HFF-Myc (cell line): ENCODE measurements around the gene TNIP2.

Experiments
- DNase-seq: peaks from one replicate; pipeline ENCODE4 v3.0.0-alpha.2; 2011; ENCODE audit warnings: low read depth; ENCODE audit errors: extremely low read depth
- H3K4me3 ChIP-seq: replicated peaks from 2 replicates; pipeline ENCODE4 v1.5.1; 2011; ENCODE audit warnings: low read depth, mild to moderate bottlenecking, control low read depth, low read length
- TF ChIP-seq, protein P1 (sequence below): IDR thresholded peaks from 2 replicates; pipeline ENCODE4 v1.5.1; 2012; ENCODE audit warnings: mild to moderate bottlenecking, low read depth, low read length, control low read depth; ENCODE audit errors: missing control alignments

Gene TNIP2

DNA sequence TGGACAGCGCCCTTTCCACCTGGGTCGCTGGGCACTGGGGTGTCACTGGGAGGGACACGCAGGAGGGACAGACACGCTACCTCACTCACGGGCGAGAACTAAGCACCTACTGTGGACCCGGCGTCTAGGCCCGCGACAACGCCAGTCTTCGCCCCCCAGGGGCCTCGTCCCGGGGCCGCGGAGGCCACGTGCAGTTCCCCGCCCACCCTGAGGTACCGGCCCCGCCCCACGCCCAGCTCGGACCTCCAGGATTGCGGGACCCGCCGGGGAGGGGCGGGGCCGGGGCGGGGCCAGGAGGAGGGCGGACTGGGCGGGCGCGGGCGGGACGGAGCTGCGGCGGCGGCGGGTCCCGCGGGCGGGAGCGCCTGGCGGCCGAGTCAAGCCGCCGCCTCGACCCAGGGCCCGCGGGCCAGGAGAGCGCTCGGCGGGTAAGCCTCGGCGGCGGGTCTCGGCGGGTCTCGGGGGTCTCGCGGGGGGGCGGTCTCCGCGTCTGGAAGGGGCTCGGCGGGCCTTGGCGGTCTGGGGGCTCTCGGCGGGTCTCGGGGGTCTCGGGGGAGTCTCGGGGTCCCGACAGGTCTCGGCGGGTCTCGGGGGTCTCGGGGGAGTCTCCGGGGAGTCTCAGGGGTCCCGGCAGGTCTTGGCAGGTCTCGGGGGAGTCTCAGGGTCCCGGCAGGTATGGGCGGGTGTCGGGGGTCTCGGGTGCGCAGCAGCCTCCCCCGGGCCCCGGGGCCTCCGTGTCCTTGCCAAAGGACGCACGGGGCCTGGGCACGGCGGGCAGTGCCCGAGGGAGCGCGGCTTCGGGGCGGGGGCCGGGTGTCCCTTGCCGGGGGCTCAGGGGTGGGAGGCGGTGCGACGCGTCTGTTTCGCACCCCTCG lies 36.8 kb upstream of the TNIP2 start, which contains the start of gene SH3BP2:
Gene SH3BP2 (plus strand): TSS at position 375 of the 875 bp plus-strand sequence. CDS start 27,533 bp downstream, outside the sequence.
- TF ChIP-seq, protein P1, sequence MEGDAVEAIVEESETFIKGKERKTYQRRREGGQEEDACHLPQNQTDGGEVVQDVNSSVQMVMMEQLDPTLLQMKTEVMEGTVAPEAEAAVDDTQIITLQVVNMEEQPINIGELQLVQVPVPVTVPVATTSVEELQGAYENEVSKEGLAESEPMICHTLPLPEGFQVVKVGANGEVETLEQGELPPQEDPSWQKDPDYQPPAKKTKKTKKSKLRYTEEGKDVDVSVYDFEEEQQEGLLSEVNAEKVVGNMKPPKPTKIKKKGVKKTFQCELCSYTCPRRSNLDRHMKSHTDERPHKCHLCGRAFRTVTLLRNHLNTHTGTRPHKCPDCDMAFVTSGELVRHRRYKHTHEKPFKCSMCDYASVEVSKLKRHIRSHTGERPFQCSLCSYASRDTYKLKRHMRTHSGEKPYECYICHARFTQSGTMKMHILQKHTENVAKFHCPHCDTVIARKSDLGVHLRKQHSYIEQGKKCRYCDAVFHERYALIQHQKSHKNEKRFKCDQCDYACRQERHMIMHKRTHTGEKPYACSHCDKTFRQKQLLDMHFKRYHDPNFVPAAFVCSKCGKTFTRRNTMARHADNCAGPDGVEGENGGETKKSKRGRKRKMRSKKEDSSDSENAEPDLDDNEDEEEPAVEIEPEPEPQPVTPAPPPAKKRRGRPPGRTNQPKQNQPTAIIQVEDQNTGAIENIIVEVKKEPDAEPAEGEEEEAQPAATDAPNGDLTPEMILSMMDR: no peak
- DNase-seq: no peak
- H3K4me3 ChIP-seq: peak within 1 kb of the TSS; percentile 49

DNA sequence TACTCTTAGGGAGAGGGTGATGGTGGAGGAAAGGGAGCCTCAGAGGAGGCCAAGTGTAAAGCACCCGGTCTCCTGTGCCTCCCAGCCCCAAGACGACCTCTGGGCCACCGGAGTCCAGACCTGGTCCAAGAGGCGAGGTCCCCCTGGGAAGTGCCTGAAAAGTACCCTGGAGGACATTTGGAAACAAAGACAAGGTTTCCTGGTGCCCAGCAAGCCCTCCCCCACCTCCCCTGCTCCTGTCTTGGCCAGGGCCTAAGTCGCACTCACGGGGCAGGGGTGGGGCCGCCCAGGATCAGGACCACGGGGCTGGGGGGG lies 36.2 kb upstream of the TNIP2 start:
- TF ChIP-seq, protein P1: no peak
- no peak for DNase-seq
- no peak overlapping the region for H3K4me3 ChIP-seq

DNA sequence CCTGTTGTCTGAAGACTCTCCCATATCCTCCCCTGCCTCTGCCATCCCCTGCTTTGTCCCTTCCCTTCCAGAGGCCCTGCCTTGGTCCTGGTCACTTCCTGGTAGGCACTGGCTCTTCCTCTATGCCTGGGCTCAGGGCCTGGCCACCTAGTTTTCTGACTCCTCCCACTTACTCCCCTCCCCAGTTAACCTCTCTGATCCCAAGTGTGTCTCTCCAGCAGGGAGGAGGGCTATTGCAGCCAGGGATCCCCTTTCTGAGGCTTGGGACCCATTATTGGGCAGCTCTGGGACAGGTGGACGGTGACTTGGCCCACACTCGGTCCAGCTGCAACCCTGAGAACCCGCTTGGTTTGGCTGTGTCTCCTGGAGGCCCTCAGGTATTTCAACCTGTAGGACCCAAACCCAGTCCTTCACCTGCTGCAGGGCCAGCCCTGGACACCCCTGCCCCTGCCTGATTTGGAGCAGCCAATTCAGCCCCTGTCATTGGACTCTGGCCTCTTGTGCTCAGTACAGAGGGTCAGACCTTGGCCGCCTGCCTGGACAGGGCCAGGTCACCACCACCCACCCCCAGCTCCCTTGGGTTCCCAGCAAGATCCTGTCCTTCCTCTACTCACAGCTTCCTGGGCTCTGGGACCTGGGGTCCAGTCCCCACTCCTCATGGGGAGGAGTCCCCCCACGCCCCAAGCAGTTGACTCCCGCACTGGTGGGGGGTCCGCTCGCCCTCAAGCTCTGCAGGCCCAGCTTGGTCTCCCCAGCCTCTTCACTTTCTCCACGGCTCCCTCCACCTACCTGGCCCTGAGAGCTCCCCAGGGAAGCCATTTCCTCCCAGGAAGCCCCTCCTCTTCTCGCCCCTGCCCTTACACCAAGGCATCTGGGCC lies 35.6 kb upstream of the TNIP2 start:
- TF ChIP-seq, protein P1: no peak
- H3K4me3 ChIP-seq: no peak overlapping the region
- no peak for DNase-seq

DNA sequence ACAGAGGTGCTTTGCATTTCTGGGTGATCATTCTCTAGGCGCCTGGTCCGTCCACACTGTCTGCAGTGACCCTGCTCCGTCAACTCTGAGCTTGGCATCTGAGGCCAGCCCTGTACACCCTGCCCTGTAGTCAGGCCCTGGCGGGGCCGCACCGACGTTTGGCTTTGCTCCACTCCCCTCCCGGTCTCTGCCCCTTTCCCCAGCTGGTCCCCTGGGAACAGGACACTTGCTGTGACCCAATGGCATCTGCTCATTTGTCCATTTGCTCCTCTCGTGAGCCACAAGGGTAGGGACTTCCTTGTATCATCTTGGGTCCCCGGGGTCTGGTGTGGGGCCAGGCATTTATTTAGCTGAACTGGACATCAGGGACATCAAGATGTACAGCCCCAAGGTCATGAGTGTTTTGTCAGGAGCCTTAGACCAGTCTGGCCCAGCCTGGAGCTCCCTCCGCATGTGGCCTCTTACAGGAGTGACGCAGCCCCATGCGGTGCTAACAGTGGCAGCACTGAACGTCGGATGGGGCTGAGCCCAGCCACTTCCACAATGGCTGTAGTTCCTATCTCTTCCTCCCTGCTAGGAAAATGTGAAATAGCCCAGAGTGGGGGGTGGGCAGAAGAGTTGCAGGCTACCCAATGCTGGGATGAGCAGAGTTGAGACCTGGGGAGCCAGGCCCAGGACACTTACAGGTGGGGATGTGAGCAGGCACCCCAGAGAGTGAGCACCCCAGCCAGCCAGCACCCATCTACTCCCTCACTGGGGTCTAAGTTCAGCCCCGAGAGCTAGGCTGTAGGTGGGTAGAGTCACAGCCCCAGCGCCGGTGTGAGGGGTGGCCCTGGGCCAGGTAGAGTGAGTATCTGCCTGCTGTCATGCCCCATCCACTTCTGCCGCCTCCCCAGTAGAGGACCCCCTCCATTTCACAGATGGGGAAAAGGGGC lies 34.7 kb upstream of the TNIP2 start:
- no peak overlapping the region for H3K4me3 ChIP-seq
- no peak for DNase-seq
- TF ChIP-seq, protein P1: no peak

DNA sequence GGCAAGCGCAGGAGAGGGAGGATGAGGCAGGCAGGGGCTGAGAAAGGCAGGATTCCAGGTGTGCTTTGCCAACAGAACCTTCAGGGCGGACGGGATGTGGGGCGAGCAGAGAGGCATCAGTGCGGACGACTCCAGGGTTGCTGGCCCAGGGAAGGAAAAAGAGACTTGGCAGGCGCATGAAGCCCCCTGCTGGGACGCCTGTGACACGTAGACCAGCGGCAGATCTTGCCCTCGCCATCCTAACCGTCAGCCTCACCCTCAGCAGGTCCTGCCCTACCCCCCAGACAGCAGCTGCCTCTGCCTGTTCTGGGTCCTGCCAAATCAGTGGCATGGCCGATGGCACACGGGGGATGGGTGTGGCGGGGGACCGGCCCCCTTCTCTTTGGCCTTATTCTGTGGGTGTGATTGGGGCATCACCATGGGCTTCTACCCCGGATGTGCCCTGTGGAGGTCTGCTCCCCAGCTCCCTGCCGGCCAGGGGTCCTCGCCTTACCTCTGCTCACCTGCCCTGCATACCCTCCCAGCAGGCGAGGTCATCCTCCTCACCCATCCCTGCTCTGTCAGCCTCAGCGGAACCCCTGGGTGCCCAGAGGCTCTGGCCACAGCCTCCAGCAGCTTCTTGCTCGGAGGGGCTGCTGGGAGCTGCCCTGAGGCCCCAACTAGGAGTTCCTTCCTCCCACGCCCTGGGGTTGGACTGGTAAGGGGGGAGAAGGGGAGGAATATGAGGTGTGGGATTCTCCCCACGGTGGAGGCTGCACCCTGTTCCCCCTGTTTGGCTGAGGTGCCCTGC lies 33.9 kb upstream of the TNIP2 start:
- TF ChIP-seq, protein P1: no peak
- DNase-seq: no peak
- no peak overlapping the region for H3K4me3 ChIP-seq
